Measurements from ENCODE around the gene TFAP2C.
"Not testable (repeated sequence)": the region's sequence is repeated elsewhere in the genome, so short reads cannot be mapped to it uniquely, and the experiment has no call there.

Gene TFAP2C

DNA sequence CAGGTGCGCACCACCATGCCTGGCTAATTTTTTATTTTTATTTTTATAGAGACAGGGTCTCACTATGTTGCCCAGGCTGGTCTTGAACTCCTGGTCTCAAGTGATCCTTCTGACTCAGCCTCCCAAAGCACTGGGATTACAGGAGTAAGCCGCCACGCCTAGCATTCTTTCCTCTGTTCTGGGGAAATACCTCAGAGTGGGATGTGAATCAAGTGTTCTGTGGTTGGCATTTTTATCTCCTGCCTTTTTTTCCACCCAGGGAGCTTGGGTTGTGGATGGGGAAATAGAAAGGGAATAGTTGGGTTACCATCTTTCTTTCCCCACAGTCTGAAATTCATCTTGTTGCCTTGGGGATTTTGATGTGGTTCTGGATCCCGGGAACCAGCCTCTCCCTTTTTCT lies 24.1 kb downstream of the TFAP2C start:
- H3K9me3 ChIP-seq (ENCODE audit: low read depth, low read length): no peaks in the 10 kb centered on the region
- no peaks in the 10 kb centered on the region for H3K36me3 ChIP-seq (ENCODE audit: insufficient read depth, low read length)
- H3K9ac ChIP-seq (ENCODE audit: insufficient read length): no peak overlapping the region
- no peak for TF ChIP-seq EZH2 (IDR thresholded peaks at IDR 0.05)
- TF ChIP-seq POLR2AphosphoS5 (IDR thresholded peaks at IDR 0.05; ENCODE audit: borderline replicate concordance, low read depth, low read length): no peak
- no peak for TF ChIP-seq FOXP2 (optimal IDR thresholded peaks at IDR 0.05; ENCODE audit: control extremely low read depth, extremely low read length, insufficient read depth)
- H3K4me3 ChIP-seq: no peak overlapping the region
- DNase-seq (ENCODE audit: low read depth, low spot score): no peak
- no peak overlapping the region for H3K27ac ChIP-seq

DNA sequence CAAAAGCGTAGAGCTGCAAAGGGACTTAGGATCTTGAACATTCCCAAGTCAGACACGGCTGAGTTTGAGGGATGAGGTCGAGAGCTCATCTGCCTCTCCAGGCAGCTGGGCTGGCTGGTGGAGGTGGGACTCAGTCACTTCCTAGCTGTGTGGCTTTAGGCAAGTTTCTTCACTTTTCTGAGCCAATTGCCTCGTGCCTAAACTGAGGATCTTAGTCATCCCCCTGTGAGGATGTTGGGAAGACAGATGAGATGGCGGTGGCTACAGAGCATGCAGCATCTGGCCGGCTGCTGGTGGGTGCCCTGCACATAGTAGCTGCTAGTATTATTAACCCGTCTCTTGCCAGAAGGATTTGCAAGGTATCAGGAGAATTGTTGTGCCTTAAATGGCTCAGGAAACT lies 27.5 kb downstream of the TFAP2C start:
- no peak for DNase-seq (ENCODE audit: low read depth, low spot score)
- no peaks in the 10 kb centered on the region for H3K36me3 ChIP-seq (ENCODE audit: insufficient read depth, low read length)
- H3K4me3 ChIP-seq: no peak overlapping the region
- no peak overlapping the region for H3K27ac ChIP-seq
- H3K9me3 ChIP-seq (ENCODE audit: low read depth, low read length): no peaks in the 10 kb centered on the region
- TF ChIP-seq EZH2 (IDR thresholded peaks at IDR 0.05) (no peak), FOXP2 (optimal IDR thresholded peaks at IDR 0.05; ENCODE audit: control extremely low read depth, extremely low read length, insufficient read depth) (no peak), POLR2AphosphoS5 (IDR thresholded peaks at IDR 0.05; ENCODE audit: borderline replicate concordance, low read depth, low read length) (no peak)
- no peak overlapping the region for H3K9ac ChIP-seq (ENCODE audit: insufficient read length)

DNA sequence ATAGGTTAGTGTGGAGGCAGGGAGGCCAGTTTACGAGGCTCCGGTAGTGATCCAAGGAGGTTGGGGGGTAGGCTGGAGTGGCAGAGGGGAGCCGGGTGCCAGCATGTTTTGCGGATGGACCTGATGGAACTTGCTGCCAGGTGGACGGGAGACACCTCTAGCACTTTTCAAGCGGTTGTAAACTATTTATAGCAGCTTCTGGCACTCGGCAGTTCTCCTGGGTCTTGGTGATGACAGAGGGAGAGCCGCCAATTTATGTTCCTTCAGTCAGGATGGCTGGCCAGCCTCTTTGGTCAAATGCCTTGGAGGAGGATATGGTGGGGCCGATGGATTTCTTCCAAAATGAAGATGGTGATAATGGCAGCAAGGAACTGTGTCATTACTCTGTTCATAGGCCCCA lies 28.8 kb downstream of the TFAP2C start:
- no peak overlapping the region for H3K27ac ChIP-seq
- no peak for TF ChIP-seq POLR2AphosphoS5 (IDR thresholded peaks at IDR 0.05; ENCODE audit: borderline replicate concordance, low read depth, low read length)
- TF ChIP-seq FOXP2 (optimal IDR thresholded peaks at IDR 0.05; ENCODE audit: control extremely low read depth, extremely low read length, insufficient read depth): no peak
- no peak for TF ChIP-seq EZH2 (IDR thresholded peaks at IDR 0.05)
- H3K9ac ChIP-seq (ENCODE audit: insufficient read length): no peak overlapping the region

DNA sequence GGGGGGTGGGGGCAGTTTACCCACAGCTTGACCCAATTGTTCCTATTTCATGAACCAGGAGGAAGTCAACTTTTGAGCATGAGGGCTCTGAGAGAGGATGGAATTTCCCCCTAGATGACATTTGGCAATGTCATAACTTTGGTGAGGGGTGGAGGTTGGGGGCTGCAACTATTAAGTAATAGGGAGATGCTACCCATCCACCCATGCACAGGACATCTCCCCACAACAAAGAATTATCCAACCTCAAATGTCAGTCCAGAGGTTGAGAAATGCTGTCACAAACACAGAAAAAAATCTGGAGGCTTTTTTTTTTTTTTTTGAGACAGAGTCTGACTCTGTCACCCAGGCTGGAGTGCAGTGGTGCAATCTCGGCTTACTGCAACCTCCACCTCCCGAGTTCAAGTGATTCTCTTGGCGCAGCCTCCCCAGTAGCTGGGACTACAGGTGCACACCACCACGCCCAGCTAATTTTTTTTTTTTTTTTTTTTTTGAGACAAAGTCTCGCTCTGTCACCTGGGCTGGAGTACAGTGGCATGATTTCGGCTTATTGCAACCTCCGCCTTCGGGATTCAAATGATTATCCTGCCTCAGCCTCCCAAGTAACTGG lies 29.3 kb downstream of the TFAP2C start:
- not testable (repeated sequence) for DNase-seq (ENCODE audit: low read depth, low spot score); H3K9me3 ChIP-seq (ENCODE audit: low read depth, low read length); H3K36me3 ChIP-seq (ENCODE audit: insufficient read depth, low read length); H3K27ac ChIP-seq; H3K9ac ChIP-seq (ENCODE audit: insufficient read length); H3K4me3 ChIP-seq

More for the DNA sequence above, 28.8 kb downstream of the TFAP2C start:
- DNase-seq (ENCODE audit: low read depth, low spot score): no peak
- no peak overlapping the region for H3K4me3 ChIP-seq
- H3K9me3 ChIP-seq (ENCODE audit: low read depth, low read length): no peaks in the 10 kb centered on the region
- no peaks in the 10 kb centered on the region for H3K36me3 ChIP-seq (ENCODE audit: insufficient read depth, low read length)

DNA sequence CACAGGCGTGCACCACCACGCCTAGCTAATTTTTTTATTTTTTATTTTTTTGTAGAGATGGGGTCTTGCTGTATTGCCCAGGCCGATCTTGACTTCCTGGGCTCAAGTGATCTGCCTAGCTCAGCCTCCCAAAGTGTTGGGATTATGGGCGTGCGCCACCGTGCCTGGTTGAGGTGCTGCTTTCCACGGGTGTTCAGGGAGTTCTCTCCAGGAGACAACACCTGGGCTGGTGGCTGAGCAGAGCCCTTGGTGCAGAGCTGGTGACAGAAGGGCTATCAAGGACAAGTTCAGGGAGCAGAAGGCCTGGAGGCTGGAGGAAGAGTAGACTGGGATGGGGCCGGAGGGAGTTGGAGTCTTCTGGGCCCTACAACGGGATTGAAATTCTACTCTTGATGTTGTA lies 34.6 kb downstream of the TFAP2C start:
- Histone ChIP-seq H3K9me3 (ENCODE audit: low read depth, low read length) (no peaks in the 10 kb centered on the region), H3K36me3 (ENCODE audit: insufficient read depth, low read length) (no peaks in the 10 kb centered on the region), H3K27ac (no peak overlapping the region), H3K4me3 (no peak overlapping the region), H3K9ac (ENCODE audit: insufficient read length) (no peak overlapping the region)
- TF ChIP-seq POLR2AphosphoS5 (IDR thresholded peaks at IDR 0.05; ENCODE audit: borderline replicate concordance, low read depth, low read length) (no peak), EZH2 (IDR thresholded peaks at IDR 0.05) (no peak), FOXP2 (optimal IDR thresholded peaks at IDR 0.05; ENCODE audit: control extremely low read depth, extremely low read length, insufficient read depth) (no peak)
- DNase-seq (ENCODE audit: low read depth, low spot score): no peak

DNA sequence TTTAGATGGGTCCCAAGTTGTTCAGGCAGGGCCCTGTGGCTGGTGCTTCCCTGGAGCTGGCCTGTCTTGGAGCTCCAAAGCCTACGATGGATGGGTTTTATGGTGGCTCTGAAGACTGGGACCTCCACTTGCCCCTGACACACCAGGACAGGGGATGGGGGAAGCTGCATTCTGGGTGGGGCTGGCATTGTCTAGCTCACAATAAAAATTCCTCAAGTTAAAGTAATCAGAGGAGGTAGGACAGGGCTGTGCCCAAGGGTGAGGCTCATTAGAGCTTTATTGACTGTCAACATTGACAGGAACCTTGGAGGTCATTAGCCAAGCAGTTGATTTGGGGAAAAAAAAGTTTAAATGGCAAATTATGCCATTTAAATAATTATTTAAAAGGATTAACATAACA lies 35.7 kb downstream of the TFAP2C start:
- DNase-seq (ENCODE audit: low read depth, low spot score): no peak

DNA sequence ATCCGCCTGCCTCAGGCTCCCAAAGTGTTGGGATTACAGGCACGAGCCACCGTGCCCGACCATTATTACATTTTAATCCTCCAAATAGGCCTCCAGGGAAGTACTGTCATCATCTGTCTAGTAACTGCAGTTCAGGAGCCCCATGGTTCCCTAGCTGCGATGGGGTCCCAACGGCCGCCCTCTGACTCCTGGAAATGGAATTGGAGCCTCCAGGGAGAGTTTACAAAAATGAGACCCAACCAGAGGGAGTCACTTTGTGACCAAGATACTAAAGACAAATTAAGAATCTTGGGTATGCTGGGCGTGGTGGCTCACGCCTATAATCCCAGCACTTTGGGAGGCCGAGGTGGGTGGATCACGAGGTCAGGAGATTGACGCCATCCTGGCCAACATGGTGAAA lies 36.7 kb downstream of the TFAP2C start:
- Histone ChIP-seq H3K9ac (ENCODE audit: insufficient read length) (no peak overlapping the region), H3K9me3 (ENCODE audit: low read depth, low read length) (no peaks in the 10 kb centered on the region), H3K27ac (no peak overlapping the region), H3K36me3 (ENCODE audit: insufficient read depth, low read length) (no peaks in the 10 kb centered on the region), H3K4me3 (no peak overlapping the region)
- TF ChIP-seq FOXP2 (optimal IDR thresholded peaks at IDR 0.05; ENCODE audit: control extremely low read depth, extremely low read length, insufficient read depth) (no peak), POLR2AphosphoS5 (IDR thresholded peaks at IDR 0.05; ENCODE audit: borderline replicate concordance, low read depth, low read length) (no peak), EZH2 (IDR thresholded peaks at IDR 0.05) (no peak)
- DNase-seq (ENCODE audit: low read depth, low spot score): no peak

More for the DNA sequence above, 35.7 kb downstream of the TFAP2C start:
- no peaks in the 10 kb centered on the region for H3K9me3 ChIP-seq (ENCODE audit: low read depth, low read length)
- H3K4me3 ChIP-seq: no peak overlapping the region
- H3K27ac ChIP-seq: no peak overlapping the region
- no peak overlapping the region for H3K9ac ChIP-seq (ENCODE audit: insufficient read length)
- no peaks in the 10 kb centered on the region for H3K36me3 ChIP-seq (ENCODE audit: insufficient read depth, low read length)
- TF ChIP-seq POLR2AphosphoS5 (IDR thresholded peaks at IDR 0.05; ENCODE audit: borderline replicate concordance, low read depth, low read length) (no peak), FOXP2 (optimal IDR thresholded peaks at IDR 0.05; ENCODE audit: control extremely low read depth, extremely low read length, insufficient read depth) (no peak), EZH2 (IDR thresholded peaks at IDR 0.05) (no peak)

DNA sequence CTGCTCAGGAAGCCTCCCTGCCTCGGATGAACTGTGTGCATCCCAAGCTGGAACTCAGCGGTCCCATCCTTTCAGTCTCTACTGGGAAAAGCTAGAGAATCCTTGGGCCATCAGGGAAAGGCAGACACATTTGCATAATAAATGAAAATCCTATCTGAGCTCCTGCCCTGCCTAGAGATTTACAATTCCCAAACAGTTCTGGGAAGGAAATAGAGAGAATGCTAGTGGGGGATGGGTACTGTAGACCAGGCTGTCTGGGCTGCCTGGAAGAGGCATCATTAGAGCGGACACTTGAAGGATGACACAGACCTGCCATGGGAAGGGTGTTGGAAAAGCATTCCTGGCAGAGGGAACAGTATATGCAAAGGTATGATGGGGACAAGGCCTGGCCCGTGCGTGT lies 44.3 kb downstream of the TFAP2C start:
- Histone ChIP-seq H3K9me3 (ENCODE audit: low read depth, low read length) (no peaks in the 10 kb centered on the region), H3K4me3 (no peak overlapping the region), H3K36me3 (ENCODE audit: insufficient read depth, low read length) (no peaks in the 10 kb centered on the region), H3K27ac (no peak overlapping the region), H3K9ac (ENCODE audit: insufficient read length) (no peak overlapping the region)
- no peak for DNase-seq (ENCODE audit: low read depth, low spot score)
- TF ChIP-seq FOXP2 (optimal IDR thresholded peaks at IDR 0.05; ENCODE audit: control extremely low read depth, extremely low read length, insufficient read depth): no peak
- TF ChIP-seq EZH2 (IDR thresholded peaks at IDR 0.05): no peak
- TF ChIP-seq POLR2AphosphoS5 (IDR thresholded peaks at IDR 0.05; ENCODE audit: borderline replicate concordance, low read depth, low read length): no peak

DNA sequence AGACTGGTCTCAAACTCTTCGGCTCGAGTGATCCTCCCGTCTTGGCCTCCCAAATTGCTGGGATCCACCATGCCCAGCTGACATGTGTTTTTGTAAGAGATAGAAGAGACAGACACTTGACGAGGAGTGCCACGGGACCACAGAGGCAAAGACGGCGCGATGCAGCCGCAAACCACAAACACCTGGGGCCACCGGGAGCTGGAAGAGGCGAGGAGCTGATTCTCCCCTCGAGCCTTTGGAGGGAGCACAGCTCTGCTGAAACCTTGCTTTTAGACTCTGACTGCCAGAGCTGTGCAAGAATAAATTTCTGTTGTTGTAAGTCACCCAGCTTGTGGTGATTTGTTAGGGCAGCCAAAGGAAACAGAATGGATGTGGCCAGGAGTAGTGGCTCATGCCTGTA lies 46.9 kb downstream of the TFAP2C start:
- H3K4me3 ChIP-seq: no peak overlapping the region
- no peaks in the 10 kb centered on the region for H3K9me3 ChIP-seq (ENCODE audit: low read depth, low read length)
- H3K27ac ChIP-seq: no peak overlapping the region
- DNase-seq (ENCODE audit: low read depth, low spot score): no peak
- no peaks in the 10 kb centered on the region for H3K36me3 ChIP-seq (ENCODE audit: insufficient read depth, low read length)
- no peak overlapping the region for H3K9ac ChIP-seq (ENCODE audit: insufficient read length)
- TF ChIP-seq EZH2 (IDR thresholded peaks at IDR 0.05) (no peak), FOXP2 (optimal IDR thresholded peaks at IDR 0.05; ENCODE audit: control extremely low read depth, extremely low read length, insufficient read depth) (no peak), POLR2AphosphoS5 (IDR thresholded peaks at IDR 0.05; ENCODE audit: borderline replicate concordance, low read depth, low read length) (no peak)

All from SK-N-MC (cell line).